Endothelial cell of umbilical vein (primary cell): ENCODE data around the gene SFT2D3. TPM values are rescaled to one million over a fixed set of nuclear protein-coding genes. Genes with fewer than 3 reads are reported as not detected.

ENCODE experiments used
- BruUV-seq: library from RNA; stranded (reverse); fragments of 400-500 nt; replicated peaks from 2 replicates; lab custom pipeline; 2021; lab: Mats Ljungman, UMichigan
- CTCF ChIA-PET: fragments of 300-600, 350-600 bp; sonication (Branson Sonifier 250); formaldehyde crosslinking; loops from one replicate; lab custom pipeline; 2021; ENCODE audit warnings: antibody characterized with exemption, inconsistent platforms; lab: Charles Lee
- POLR2A ChIA-PET: fragments of 300-600, 350-600 bp; sonication (Branson Sonifier 250); formaldehyde crosslinking; loops from one replicate; lab custom pipeline; 2021; ENCODE audit warnings: antibody characterized with exemption, inconsistent platforms; lab: Charles Lee
- DNase-seq: peaks from one replicate; pipeline ENCODE4 v3.0.0-alpha.2; 2011; ENCODE audit warnings: low read depth, low spot score
- FAIRE-seq: peaks from 2 replicates; lab custom pipeline; 2011; peaks lifted over from hg19 to GRCh38; lab: Jason Lieb, UNC
- H2AFZ ChIP-seq: 2 replicates; pipeline ENCODE4 v1.6.0; 2012; ENCODE audit warnings: low read depth, low read length, control low read depth, inconsistent platforms
- H3K27ac ChIP-seq: 2 replicates; pipeline ENCODE4 v1.5.1; 2011; ENCODE audit warnings: low read depth, mild to moderate bottlenecking, control low read depth, low read length, moderate library complexity; ENCODE audit not compliant: insufficient read depth
- H3K27me3 ChIP-seq, 2 experiments: 2 replicates each; pipeline versions ENCODE4 v1.6.0 to v1.6.1; 2011; ENCODE audit warnings: low read length in 2 of 2, mixed read lengths in 1 of 2; ENCODE audit not compliant: control insufficient read depth in 2 of 2, insufficient read depth in 2 of 2
- H3K36me3 ChIP-seq, 2 experiments: 2 replicates in 1 of 2; 3 replicates in 1 of 2; pipeline ENCODE4 v1.5.1; 2011; ENCODE audit warnings: low read length in 2 of 2, mild to moderate bottlenecking in 1 of 2, moderate library complexity in 1 of 2; ENCODE audit not compliant: control insufficient read depth in 2 of 2, insufficient read depth in 2 of 2; ENCODE audit errors: extremely low read depth in 1 of 2
- H3K4me1 ChIP-seq: 3 replicates; pipeline ENCODE4 v1.5.1; 2011; ENCODE audit warnings: mild to moderate bottlenecking, low read length; ENCODE audit not compliant: control insufficient read depth, insufficient read depth; ENCODE audit errors: extremely low read depth
- H3K4me2 ChIP-seq: 2 replicates; pipeline ENCODE4 v1.6.1; 2011; ENCODE audit warnings: low read length, control low read depth, mixed read lengths; ENCODE audit not compliant: insufficient read depth
- H3K4me3 ChIP-seq, 3 experiments: fragments of 200-600 bp in 1 of 3; sonication (generic), shearing (Covaris generic) in 1 of 3; replicated peaks in 1 of 3; 2 replicates each; pipeline ENCODE4 v1.5.1; 2011 to 2016; ENCODE audit warnings: control low read depth in 3 of 3, low read length in 3 of 3, mild to moderate bottlenecking in 2 of 3, inconsistent platforms in 1 of 3, low read depth in 1 of 3, moderate library complexity in 1 of 3; ENCODE audit not compliant: insufficient read depth in 1 of 3
- H3K79me2 ChIP-seq: 2 replicates; pipeline ENCODE4 v1.6.0; 2012; ENCODE audit warnings: low read length, inconsistent platforms; ENCODE audit not compliant: control insufficient read depth, insufficient read depth
- H3K9ac ChIP-seq: replicated peaks from 2 replicates; pipeline ENCODE3; 2011; ENCODE audit warnings: low read length, control low read depth; ENCODE audit not compliant: insufficient read depth; ENCODE audit errors: extremely low read depth
- H3K9me1 ChIP-seq: replicated peaks from 3 replicates; pipeline ENCODE4 v1.6.0; 2011; ENCODE audit warnings: mild to moderate bottlenecking, low read length; ENCODE audit not compliant: control insufficient read depth, insufficient read depth; ENCODE audit errors: extremely low read depth
- H3K9me3 ChIP-seq: replicated peaks from 2 replicates; pipeline ENCODE4 v1.5.1; 2012; ENCODE audit warnings: low read length, inconsistent platforms; ENCODE audit not compliant: control insufficient read depth, insufficient read depth
- H4K20me1 ChIP-seq: replicated peaks from 2 replicates; pipeline ENCODE3; 2011; ENCODE audit warnings: mild to moderate bottlenecking, low read length; ENCODE audit not compliant: control insufficient read depth, insufficient read depth; ENCODE audit errors: extremely low read depth
- EZH2 ChIP-seq: IDR thresholded peaks from 2 replicates; pipeline ENCODE4 v1.6.1; 2012; ENCODE audit warnings: borderline replicate concordance, low read depth, mild to moderate bottlenecking, moderate library complexity, low read length, inconsistent platforms; ENCODE audit not compliant: severe bottlenecking
- FOS ChIP-seq: IDR thresholded peaks from 2 replicates; pipeline ENCODE4 v1.6.1; 2011; ENCODE audit warnings: mild to moderate bottlenecking, low read length, moderate library complexity, borderline replicate concordance; ENCODE audit not compliant: insufficient read depth
- GATA2 ChIP-seq: IDR thresholded peaks from 2 replicates; pipeline ENCODE4 v1.7.0; 2011; ENCODE audit warnings: low read depth, mild to moderate bottlenecking, moderate library complexity, mixed read lengths, low read length; ENCODE audit not compliant: insufficient read length, insufficient read depth
- JUN ChIP-seq: IDR thresholded peaks from 2 replicates; pipeline ENCODE4 v1.6.1; 2011; ENCODE audit warnings: borderline replicate concordance, low read depth; ENCODE audit not compliant: insufficient read length, insufficient read depth
- MYC ChIP-seq: IDR thresholded peaks from one replicate; pipeline ENCODE4 v1.6.1; 2011; ENCODE audit warnings: mild to moderate bottlenecking, low read depth, low read length
- POLR2A ChIP-seq: IDR thresholded peaks from 2 replicates; pipeline ENCODE4 v1.6.1; 2012; ENCODE audit warnings: low read depth, mild to moderate bottlenecking, control low read depth, low read length
- POLR2AphosphoS5 ChIP-seq: IDR thresholded peaks from 2 replicates; pipeline ENCODE4 v1.6.1; 2012; ENCODE audit warnings: low read depth, mild to moderate bottlenecking, control low read depth, low read length, moderate library complexity; ENCODE audit not compliant: insufficient read depth
- dilution Hi-C: fragments of 300-500 bp; cut with MboI; formaldehyde crosslinking; loops from one replicate; pipeline ENCODE4 v1.15.0; 2019; ENCODE audit warnings: low sequenced_read_pairs; ENCODE audit not compliant: extremely low pct_ligation_motif_present
- intact Hi-C: fragments of 100-400 bp; cut with micrococcal nuclease; formaldehyde crosslinking; loops from one replicate; pipeline ENCODE4 v1.10.0; 2022
- polyA plus RNA-seq, 4 experiments: library from polyadenylated mRNA; depleted of rRNA in 3 of 4; stranded (reverse) in 3 of 4; unstranded in 1 of 4; fragments of >200 nt; gene quantifications; 2 replicates each; pipeline versions ENCODE4 v1.2.1 to v1.2.3, GENCODE V29; 2011 to 2012; ENCODE audit warnings: missing spikeins in 1 of 4
- total RNA-seq: library from RNA; stranded (reverse); gene quantifications from 2 replicates; pipeline ENCODE4 v1.2.3, GENCODE V29; 2021

Gene SFT2D3
- total and polyA plus RNA-seq, 2 donors (not counting 3 experiments of a cell fraction or from before 2014, with no cell fraction given): 4.5 to 4.7 TPM

GRCh38 chr2:127726158-127726880 lies 25.0 kb downstream of the SFT2D3 start:
- no peak overlapping the region for H3K27ac ChIP-seq
- H4K20me1 ChIP-seq: no peaks in the 10 kb centered on the region
- H3K36me3 ChIP-seq: peaks cover 4 to 11% of the 10 kb centered on the region in 2 experiments
- ChIA-PET POLR2A (no interaction called here), CTCF (no interaction called here)
- no peak overlapping the region for H3K9ac ChIP-seq
- dilution Hi-C loops (no loop called here), intact Hi-C loops (no loop called here)
- DNase-seq (no peak), FAIRE-seq (no peak)
- H3K4me2 ChIP-seq: no peak overlapping the region
- no peaks in the 10 kb centered on the region for H3K4me1 ChIP-seq
- H3K79me2 ChIP-seq: no peaks in the 10 kb centered on the region
- no peak overlapping the region for H3K4me3 ChIP-seq
- no peaks in the 10 kb centered on the region for H3K27me3 ChIP-seq
- no TSS peak for BruUV-seq
- no peak for TF ChIP-seq EZH2
- no peak for TF ChIP-seq MYC
- TF ChIP-seq JUN: no peak
- TF ChIP-seq POLR2A: no peak
- TF ChIP-seq POLR2AphosphoS5: no peak
- TF ChIP-seq FOS: no peak
- no peaks in the 10 kb centered on the region for H3K9me3 ChIP-seq
- no peak overlapping the region for H2AFZ ChIP-seq
- no peaks in the 10 kb centered on the region for H3K9me1 ChIP-seq

- no peaks in the 10 kb centered on the region for H3K27me3 ChIP-seq
- no peaks in the 10 kb centered on the region for H3K4me1 ChIP-seq
- POLR2A ChIA-PET: no interaction called here
- no peaks in the 10 kb centered on the region for H3K36me3 ChIP-seq
- intact Hi-C loops: no loop called here
- dilution Hi-C loops: no loop called here
- no peaks in the 10 kb centered on the region for H3K9me3 ChIP-seq
- H3K9me1 ChIP-seq: no peaks in the 10 kb centered on the region
- H2AFZ ChIP-seq: no peak overlapping the region
- no TSS peak for BruUV-seq
- DNase-seq (no peak), FAIRE-seq (no peak)
- CTCF ChIA-PET: no interaction called here
- H3K79me2 ChIP-seq: no peaks in the 10 kb centered on the region
- no peak overlapping the region for H3K27ac ChIP-seq
- H3K4me2 ChIP-seq: no peak overlapping the region
- TF ChIP-seq EZH2: no peak
- TF ChIP-seq POLR2A: no peak
- no peak for TF ChIP-seq GATA2
- no peaks in the 10 kb centered on the region for H4K20me1 ChIP-seq
- no peak overlapping the region for H3K9ac ChIP-seq
- no peak overlapping the region for H3K4me3 ChIP-seq
Observed at GRCh38 chr2:127733113-127733815, 32.0 kb downstream of the SFT2D3 start.
